HCT116 (cell line): ENCODE data around the gene RIMBP2. TPM values are rescaled to one million over a fixed set of nuclear protein-coding genes. Genes with fewer than 3 reads are reported as not detected.

Source experiments
- ATAC-seq: fragments of 200-7000 bp; cut with Tn5 transposase; 2 replicates; pipeline ENCODE4 v1.9.1; 2020; ENCODE audit warnings: mild to moderate bottlenecking, moderate library complexity
- BruUV-seq: library from RNA; stranded (reverse); fragments of 400-500 nt; replicated peaks from 2 replicates; lab custom pipeline; 2021; lab: Mats Ljungman, UMichigan
- CTCF ChIA-PET: fragments of 300-600 bp; sonication (Branson Sonifier 250); formaldehyde crosslinking; loops from one replicate; lab custom pipeline; 2021; ENCODE audit warnings: antibody characterized with exemption; lab: Charles Lee
- POLR2A ChIA-PET: fragments of 300-600, 350-600 bp; sonication (Branson Sonifier 250); formaldehyde crosslinking; loops from one replicate; lab custom pipeline; 2021; ENCODE audit warnings: antibody characterized with exemption; lab: Charles Lee
- RAD21 ChIA-PET, 2 experiments: fragments of 300-600 bp; sonication (Branson Sonifier 250); formaldehyde crosslinking; loops; one replicate each; lab custom pipeline; 2023; ENCODE audit warnings: low total read pairs in 2 of 2; ENCODE audit not compliant: uncharacterized antibody in 2 of 2, unreplicated experiment in 2 of 2, low non-redundant PET in 1 of 2; lab: Charles Lee
- DNase-seq: peaks from one replicate; pipeline ENCODE4 v3.0.0-alpha.2; 2010; ENCODE audit warnings: low read depth, low spot score
- H2AFZ ChIP-seq: fragments of 200-600 bp; shearing (Covaris generic), sonication (generic); 2 replicates; pipeline ENCODE4 v1.6.1; 2017; ENCODE audit warnings: low read depth, mixed run types, mixed read lengths, antibody characterized with exemption, low read length; ENCODE audit not compliant: poor library complexity, severe bottlenecking
- H3K27ac ChIP-seq: 2 replicates; pipeline ENCODE4 v1.5.1; 2012; ENCODE audit warnings: low read depth, low read length
- H3K27me3 ChIP-seq: fragments of 200-600 bp; sonication (generic); 2 replicates; pipeline ENCODE4 v1.6.1; 2016; ENCODE audit warnings: mixed run types, low read length, mixed read lengths; ENCODE audit not compliant: insufficient read depth
- H3K36me3 ChIP-seq, 2 experiments: fragments of 200-500 bp in 1 of 2; fragments of 200-600 bp in 1 of 2; sonication (Bioruptor generic) in 1 of 2; sonication (generic) in 1 of 2; 2 replicates each; pipeline versions ENCODE4 v1.5.1 to v1.6.1; 2014 to 2016; ENCODE audit warnings: low read length in 2 of 2, inconsistent platforms in 1 of 2, mixed read lengths in 1 of 2, mixed run types in 1 of 2; ENCODE audit not compliant: insufficient read depth in 2 of 2, control insufficient read depth in 1 of 2
- H3K4me1 ChIP-seq, 2 experiments: fragments of 200-600 bp in 1 of 2; sonication (generic) in 1 of 2; 2 replicates each; pipeline versions ENCODE4 v1.5.1 to v1.6.1; 2012 to 2017; ENCODE audit warnings: low read length in 2 of 2, inconsistent platforms in 1 of 2, mild to moderate bottlenecking in 1 of 2, mixed read lengths in 1 of 2, mixed run types in 1 of 2, moderate library complexity in 1 of 2; ENCODE audit not compliant: insufficient read depth in 2 of 2, control insufficient read depth in 1 of 2
- H3K4me2 ChIP-seq: fragments of 200-600 bp; sonication (generic); 2 replicates; pipeline ENCODE4 v1.6.1; 2017; ENCODE audit warnings: mixed run types, low read length, mixed read lengths
- H3K4me3 ChIP-seq, 2 experiments: fragments of 200-600 bp in 1 of 2; sonication (generic) in 1 of 2; replicated peaks in 1 of 2; 2 replicates each; pipeline ENCODE4 v1.5.1; 2011 to 2016; ENCODE audit warnings: low read length in 2 of 2, control low read depth in 1 of 2, low read depth in 1 of 2, mild to moderate bottlenecking in 1 of 2, mixed read lengths in 1 of 2, mixed run types in 1 of 2
- H3K79me2 ChIP-seq: fragments of 200-600 bp; sonication (generic); 2 replicates; pipeline ENCODE4 v1.6.1; 2017; ENCODE audit warnings: mild to moderate bottlenecking, mixed run types, low read length, moderate library complexity, mixed read lengths; ENCODE audit not compliant: insufficient read depth
- H3K9ac ChIP-seq: fragments of 200-600 bp; sonication (generic); 2 replicates; pipeline ENCODE4 v1.6.1; 2016; ENCODE audit warnings: low read length, mixed read lengths
- H3K9me2 ChIP-seq: fragments of 200-600 bp; sonication (generic), shearing (Covaris generic); 2 replicates; pipeline ENCODE4 v1.6.1; 2017; ENCODE audit warnings: mixed run types, mild to moderate bottlenecking, moderate library complexity; ENCODE audit not compliant: insufficient read depth
- H3K9me3 ChIP-seq, 2 experiments: fragments of 200-500 bp in 1 of 2; fragments of 200-600 bp in 1 of 2; sonication (Bioruptor generic) in 1 of 2; sonication (generic) in 1 of 2; 2 replicates each; pipeline ENCODE4 v1.6.1; 2014 to 2017; ENCODE audit warnings: low read length in 2 of 2, mixed read lengths in 2 of 2, inconsistent platforms in 1 of 2, low read depth in 1 of 2, mild to moderate bottlenecking in 1 of 2, mixed run types in 1 of 2, moderate library complexity in 1 of 2; ENCODE audit not compliant: control insufficient read depth in 1 of 2, insufficient read depth in 1 of 2
- H4K20me1 ChIP-seq: fragments of 200-600 bp; sonication (generic), shearing (Covaris generic); 2 replicates; pipeline ENCODE4 v1.6.1; 2017; ENCODE audit warnings: mixed run types, mild to moderate bottlenecking, moderate library complexity; ENCODE audit not compliant: insufficient read depth
- ATF3 ChIP-seq: IDR thresholded peaks from 2 replicates; pipeline ENCODE4 v1.6.1; 2012
- CEBPB ChIP-seq: IDR thresholded peaks from 2 replicates; pipeline ENCODE4 v1.6.1; 2012; ENCODE audit warnings: low read depth
- CTCF ChIP-seq, 3 experiments: fragments of 200-600 bp in 1 of 3; sonication (generic) in 1 of 3; IDR thresholded peaks in 2 of 3; conservative IDR thresholded peaks in 1 of 3; 2 replicates each; pipeline ENCODE4 v1.5.1; 2012 to 2017; ENCODE audit warnings: low read depth in 2 of 3, low read length in 2 of 3, antibody characterized with exemption in 1 of 3, borderline replicate concordance in 1 of 3, control low read depth in 1 of 3, mild to moderate bottlenecking in 1 of 3, mixed read lengths in 1 of 3, mixed run types in 1 of 3, moderate library complexity in 1 of 3; ENCODE audit not compliant: insufficient read depth in 1 of 3
- EGR1 ChIP-seq: IDR thresholded peaks from 2 replicates; pipeline ENCODE4 v1.6.1; 2012; ENCODE audit warnings: low read depth
- ELF1 ChIP-seq: IDR thresholded peaks from 2 replicates; pipeline ENCODE4 v1.6.1; 2012; ENCODE audit warnings: low read depth, borderline replicate concordance
- EZH2 ChIP-seq: fragments of 200-600 bp; sonication (generic); IDR thresholded peaks from 2 replicates; pipeline ENCODE4 v1.6.1; 2017; ENCODE audit warnings: antibody characterized with exemption, mixed run types
- JUND ChIP-seq: IDR thresholded peaks from 2 replicates; pipeline ENCODE4 v1.6.1; 2012
- POLR2A ChIP-seq: IDR thresholded peaks from 2 replicates; pipeline ENCODE4 v1.7.0; 2011; ENCODE audit warnings: borderline replicate concordance; ENCODE audit not compliant: insufficient read depth, insufficient read length; ENCODE audit errors: extremely low read depth
- POLR2AphosphoS5 ChIP-seq: IDR thresholded peaks from 2 replicates; pipeline ENCODE4 v1.6.1; 2011; ENCODE audit warnings: mild to moderate bottlenecking, low read depth, low read length, moderate library complexity
- REST ChIP-seq: IDR thresholded peaks from 2 replicates; pipeline ENCODE4 v1.6.1; 2012; ENCODE audit warnings: low read depth
- SP1 ChIP-seq: IDR thresholded peaks from 2 replicates; pipeline ENCODE4 v1.6.1; 2012; ENCODE audit warnings: low read depth
- SRF ChIP-seq: IDR thresholded peaks from 2 replicates; pipeline ENCODE4 v1.6.1; 2012; ENCODE audit warnings: low read depth
- TCF7L2 ChIP-seq: IDR thresholded peaks from 2 replicates; pipeline ENCODE4 v1.7.0; 2011; ENCODE audit warnings: borderline replicate concordance, inconsistent platforms; ENCODE audit not compliant: insufficient read depth, insufficient read length; ENCODE audit errors: extremely low read depth
- YY1 ChIP-seq: IDR thresholded peaks from 2 replicates; pipeline ENCODE4 v1.6.1; 2011; ENCODE audit warnings: low read length, low read depth, moderate library complexity, mild to moderate bottlenecking; ENCODE audit not compliant: insufficient replicate concordance; ENCODE audit errors: extremely low read depth
- ZFX ChIP-seq: fragments of 450-650 bp; IDR thresholded peaks from 2 replicates; pipeline ENCODE4 v1.6.1; 2017
- ZNF274 ChIP-seq: fragments of 200-500 bp; sonication (Bioruptor generic); IDR thresholded peaks from 2 replicates; pipeline ENCODE4 v1.6.1; 2014; ENCODE audit warnings: mild to moderate bottlenecking, low read depth, low read length, inconsistent platforms
- intact Hi-C: fragments of 100-400 bp; cut with micrococcal nuclease; formaldehyde crosslinking; loops from 2 replicates; pipeline ENCODE4 v1.10.0; 2022
- total RNA-seq: library from RNA; stranded (reverse); gene quantifications from one replicate; pipeline ENCODE4 v1.2.1, GENCODE V29; 2021; ENCODE audit not compliant: unreplicated experiment

Gene RIMBP2
- total RNA-seq, 1 experiment from 2014 or later = not detected

GRCh38 chr12:130419116-130419515, 297.0 kb downstream of the RIMBP2 start:
- Histone ChIP-seq H3K4me2 (no peak overlapping the region), H3K9me3 (no peaks in the 10 kb centered on the region), H3K27me3 (peaks cover 5% of the 10 kb centered on the region; the same call in 1 of the 2 replicates), H3K27ac (no peak overlapping the region), H3K79me2 (no peaks in the 10 kb centered on the region), H3K9ac (no peak overlapping the region), H3K36me3 (no peaks in the 10 kb centered on the region), H3K9me2 (no peaks in the 10 kb centered on the region), H3K4me3 (no peak overlapping the region), H3K4me1 (no peaks in the 10 kb centered on the region), H2AFZ (no peak overlapping the region), H4K20me1 (no peaks in the 10 kb centered on the region)
- intact Hi-C loops = no loop called here
- ATAC-seq (no peak), DNase-seq (no peak)
- ChIA-PET RAD21 (no interaction called here), POLR2A (no interaction called here), CTCF (no interaction called here)
- no peak for TF ChIP-seq SRF
- TF ChIP-seq ZNF274 = no peak
- no peak for TF ChIP-seq CEBPB
- TF ChIP-seq EGR1 = no peak
- BruUV-seq = no TSS peak

- peaks cover 5% of the 10 kb centered on the region; the same call in 1 of the 2 replicates for H3K27me3 ChIP-seq
- no peak for TF ChIP-seq ZFX
- TF ChIP-seq TCF7L2 = no peak
- TF ChIP-seq EZH2 = no peak
- no peak for TF ChIP-seq POLR2AphosphoS5
- TF ChIP-seq REST = no peak
- no peak for TF ChIP-seq JUND
- TF ChIP-seq ATF3 = no peak
- no peak for TF ChIP-seq ELF1
- no peak for TF ChIP-seq SRF
- TF ChIP-seq SP1 = no peak
- TF ChIP-seq YY1 = no peak
- TF ChIP-seq ZNF274 = no peak
- TF ChIP-seq POLR2A = no peak
- TF ChIP-seq CTCF (IDR thresholded peaks at IDR 0.05 in 2 of 3, conservative IDR thresholded peaks at IDR 0.05 in 1 of 3; ENCODE audit: borderline replicate concordance in 1 of 3, insufficient read depth in 1 of 3, low read depth in 2 of 3, low read length in 2 of 3) = no peak
Measured at GRCh38 chr12:130418251-130418650, 297.8 kb downstream of the RIMBP2 start.

More at GRCh38 chr12:130418251-130418650, 297.8 kb downstream of the RIMBP2 start:
- Histone ChIP-seq H3K4me1 (no peaks in the 10 kb centered on the region), H3K36me3 (no peaks in the 10 kb centered on the region), H3K79me2 (no peaks in the 10 kb centered on the region), H2AFZ (no peak overlapping the region), H3K9me3 (no peaks in the 10 kb centered on the region), H3K4me2 (no peak overlapping the region), H4K20me1 (no peaks in the 10 kb centered on the region), H3K9me2 (no peaks in the 10 kb centered on the region), H3K4me3 (no peak overlapping the region), H3K9ac (no peak overlapping the region), H3K27ac (no peak overlapping the region)
- ATAC-seq (no peak), DNase-seq (no peak)
- ChIA-PET RAD21 (no interaction called here), CTCF (no interaction called here), POLR2A (no interaction called here)
- intact Hi-C loops = no loop called here
- no TSS peak for BruUV-seq
